ENCODE data around the gene CCT2.
"Not testable (repeated sequence)": the region's sequence is repeated elsewhere in the genome, so short reads cannot be mapped to it uniquely, and the experiment has no call there.

GRCh38 chr12:69604275-69604674 lies 19.0 kb downstream of the CCT2 start:
- TF ChIP-seq, protein P1, sequence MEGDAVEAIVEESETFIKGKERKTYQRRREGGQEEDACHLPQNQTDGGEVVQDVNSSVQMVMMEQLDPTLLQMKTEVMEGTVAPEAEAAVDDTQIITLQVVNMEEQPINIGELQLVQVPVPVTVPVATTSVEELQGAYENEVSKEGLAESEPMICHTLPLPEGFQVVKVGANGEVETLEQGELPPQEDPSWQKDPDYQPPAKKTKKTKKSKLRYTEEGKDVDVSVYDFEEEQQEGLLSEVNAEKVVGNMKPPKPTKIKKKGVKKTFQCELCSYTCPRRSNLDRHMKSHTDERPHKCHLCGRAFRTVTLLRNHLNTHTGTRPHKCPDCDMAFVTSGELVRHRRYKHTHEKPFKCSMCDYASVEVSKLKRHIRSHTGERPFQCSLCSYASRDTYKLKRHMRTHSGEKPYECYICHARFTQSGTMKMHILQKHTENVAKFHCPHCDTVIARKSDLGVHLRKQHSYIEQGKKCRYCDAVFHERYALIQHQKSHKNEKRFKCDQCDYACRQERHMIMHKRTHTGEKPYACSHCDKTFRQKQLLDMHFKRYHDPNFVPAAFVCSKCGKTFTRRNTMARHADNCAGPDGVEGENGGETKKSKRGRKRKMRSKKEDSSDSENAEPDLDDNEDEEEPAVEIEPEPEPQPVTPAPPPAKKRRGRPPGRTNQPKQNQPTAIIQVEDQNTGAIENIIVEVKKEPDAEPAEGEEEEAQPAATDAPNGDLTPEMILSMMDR (IDR thresholded peaks at IDR 0.05) = not testable (repeated sequence)
- not testable (repeated sequence) for TF ChIP-seq POLR2A (IDR thresholded peaks at IDR 0.05)

Data from lower leg skin (tissue), 3 donors.